EH (cell line): ENCODE data around the gene BHLHE23.
A peak's percentile ranks its signal among the peaks of the same experiment; 100 is the strongest.

Source experiments
- DNase-seq: peaks from one replicate; pipeline ENCODE4 v3.0.0-alpha.2; 2015; ENCODE audit warnings: low read depth

The BHLHE23 gene

GRCh38 chr20:62971950-62972844 lies 34.6 kb downstream of the BHLHE23 start:
- DNase-seq: peak; percentile 81

GRCh38 chr20:62971211-62971949 lies 35.4 kb downstream of the BHLHE23 start:
- DNase-seq: no peak

- DNase-seq: peak; percentile 19
These were observed 36.2 kb downstream of the BHLHE23 start for GRCh38 chr20:62970307-62971210.

- DNase-seq: peak; percentile 17
These were observed 36.8 kb downstream of the BHLHE23 start for GRCh38 chr20:62969939-62970306.

- no peak for DNase-seq
These were observed 37.5 kb downstream of the BHLHE23 start for GRCh38 chr20:62969179-62969760.

- no peak for DNase-seq
These were observed 38.2 kb downstream of the BHLHE23 start for GRCh38 chr20:62968378-62969178.

GRCh38 chr20:62967628-62968351 lies 39.0 kb downstream of the BHLHE23 start:
- no peak for DNase-seq

- no peak for DNase-seq
These were observed 39.6 kb downstream of the BHLHE23 start for GRCh38 chr20:62967149-62967501.

- no peak for DNase-seq
These were observed 40.3 kb downstream of the BHLHE23 start for GRCh38 chr20:62966212-62967148.

- DNase-seq: no peak
These were observed 41.4 kb downstream of the BHLHE23 start for GRCh38 chr20:62965363-62965771.

- no peak for DNase-seq
These were observed 42.1 kb downstream of the BHLHE23 start for GRCh38 chr20:62964700-62965099.

- DNase-seq: no peak
These were observed 43.0 kb downstream of the BHLHE23 start for GRCh38 chr20:62963614-62964397.

- DNase-seq: no peak
These were observed 43.7 kb downstream of the BHLHE23 start for GRCh38 chr20:62962891-62963613.

GRCh38 chr20:62962221-62962879 lies 44.4 kb downstream of the BHLHE23 start:
- DNase-seq: no peak

- no peak for DNase-seq
These were observed 45.0 kb downstream of the BHLHE23 start for GRCh38 chr20:62961799-62962198.

- no peak for DNase-seq
These were observed 45.4 kb downstream of the BHLHE23 start for GRCh38 chr20:62961310-62961783.
